HG03280 (cell line): ENCODE measurements around the gene IFNL1.
"Not testable (repeated sequence)": the region's sequence is repeated elsewhere in the genome, so short reads cannot be mapped to it uniquely, and the experiment has no call there.

Experiments used
- ATAC-seq: cut with Tn5 transposase; IDR thresholded peaks from one replicate; pipeline ENCODE4 v1.9.1; 2021; ENCODE audit warnings: mild to moderate bottlenecking, moderate library complexity; ENCODE audit not compliant: unreplicated experiment

The IFNL1 gene

GRCh38 chr19:39270036-39270871 is 26.0 kb upstream of the IFNL1 start:
- no peak for ATAC-seq

- ATAC-seq: not testable (repeated sequence)
Measured at GRCh38 chr19:39273859-39274258, 22.3 kb upstream of the IFNL1 start.

GRCh38 chr19:39275578-39275977 is 20.6 kb upstream of the IFNL1 start:
- no peak for ATAC-seq

- ATAC-seq: no peak
Measured at GRCh38 chr19:39276740-39277139, 19.5 kb upstream of the IFNL1 start.

GRCh38 chr19:39277598-39277997 is 18.6 kb upstream of the IFNL1 start:
- no peak for ATAC-seq

GRCh38 chr19:39282021-39282420 is 14.2 kb upstream of the IFNL1 start:
- no peak for ATAC-seq

- ATAC-seq: no peak
Measured at GRCh38 chr19:39284032-39284431, 12.2 kb upstream of the IFNL1 start.

- no peak for ATAC-seq
Measured at GRCh38 chr19:39293394-39293793, 2.8 kb upstream of the IFNL1 start.

GRCh38 chr19:39296906-39297305 is 699 bp downstream of the IFNL1 start:
- ATAC-seq: no peak

GRCh38 chr19:39297931-39298634 is 1.9 kb downstream of the IFNL1 start:
- no peak for ATAC-seq

- ATAC-seq: no peak
Measured at GRCh38 chr19:39299404-39299803, 3.2 kb downstream of the IFNL1 start.

GRCh38 chr19:39299832-39300231 is 3.6 kb downstream of the IFNL1 start:
- ATAC-seq: no peak

- ATAC-seq: no peak
Measured at GRCh38 chr19:39301021-39301420, 4.8 kb downstream of the IFNL1 start.

GRCh38 chr19:39301562-39301961 is 5.4 kb downstream of the IFNL1 start:
- ATAC-seq: no peak

GRCh38 chr19:39303373-39304184 is 7.4 kb downstream of the IFNL1 start:
- no peak for ATAC-seq

GRCh38 chr19:39304185-39304513 is 7.9 kb downstream of the IFNL1 start:
- no peak for ATAC-seq

- ATAC-seq: no peak
Measured at GRCh38 chr19:39304701-39305571, 8.7 kb downstream of the IFNL1 start.

GRCh38 chr19:39306075-39306474 is 9.9 kb downstream of the IFNL1 start:
- ATAC-seq: no peak

GRCh38 chr19:39307046-39307821 is 11.0 kb downstream of the IFNL1 start:
- no peak for ATAC-seq
